Body of pancreas (tissue), 4 donors: ENCODE results near the gene RASA4B. TPM values are rescaled to one million over a fixed set of nuclear protein-coding genes. Genes with fewer than 3 reads are reported as not detected.

Source experiments
- ATAC-seq: fragments of 150-250 bp; one replicate; pipeline ENCODE4 v1.9.1; 2016
- DNase-seq, 4 donors: peaks; one replicate each; pipeline ENCODE4 v3.0.0-alpha.2; 2019
- H3K27ac ChIP-seq, 4 donors: fragments of 200-600 bp; sonication (generic); 1 replicate in 3 of 4; 2 replicates in 1 of 4; pipeline versions ENCODE4 v1.5.1 to v1.6.1; 2016 to 2019; ENCODE audit warnings: mild to moderate bottlenecking in 1 of 4, mixed read lengths in 1 of 4, moderate library complexity in 1 of 4
- H3K27me3 ChIP-seq, 2 donors: fragments of 200-600 bp; sonication (generic); one replicate each; pipeline ENCODE4 v1.6.0; 2016; ENCODE audit warnings: mild to moderate bottlenecking in 1 of 2
- H3K36me3 ChIP-seq, 2 donors: fragments of 200-600 bp; sonication (generic); replicated peaks in 1 of 2; 2 replicates each; pipeline ENCODE4 v1.5.1; 2016; ENCODE audit warnings: low read depth in 2 of 2; ENCODE audit not compliant: insufficient read depth in 1 of 2
- H3K4me1 ChIP-seq: fragments of 200-600 bp; sonication (generic); one replicate; pipeline ENCODE4 v1.6.0; 2016
- H3K4me3 ChIP-seq, 2 donors: fragments of 200-600 bp; sonication (generic); 1 replicate in 1 of 2; 2 replicates in 1 of 2; pipeline ENCODE4 v1.5.1; 2016 to 2019
- H3K9me3 ChIP-seq, 3 donors: fragments of 200-600 bp; sonication (generic); 1 replicate in 2 of 3; 2 replicates in 1 of 3; pipeline ENCODE4 v1.5.1; 2016
- CTCF ChIP-seq, 7 experiments: fragments of 450-650 bp in 4 of 7; fragments of 200-600 bp in 3 of 7; sonication (generic) in 3 of 7; IDR thresholded peaks; one replicate each; pipeline ENCODE4 v1.5.1; 2016 to 2019; ENCODE audit warnings: antibody characterized with exemption in 7 of 7
- POLR2A ChIP-seq, 3 donors: fragments of 450-650 bp; IDR thresholded peaks; one replicate each; pipeline ENCODE4 v1.6.1; 2016; ENCODE audit warnings: antibody characterized with exemption in 3 of 3, mild to moderate bottlenecking in 2 of 3
- WGBS, 2 donors: methylation state at CpG; one replicate each; pipeline ENCODE4 v1.1.5; 2017; 5-methylcytosine and 5-hydroxymethylcytosine counted together
- intact Hi-C: fragments of 100-400 bp; cut with DNase I; formaldehyde crosslinking; loops from one replicate; pipeline ENCODE4 v1.15.1; 2023
- total RNA-seq, 2 donors: library from RNA; depleted of rRNA; stranded (reverse); fragments of >200 nt; gene quantifications; one replicate each; pipeline ENCODE4 v1.1.0, GENCODE V29; 2016

Gene RASA4B
- total RNA-seq, 2 donors from 2014 or later: 5.3 to 12.5 TPM

DNA sequence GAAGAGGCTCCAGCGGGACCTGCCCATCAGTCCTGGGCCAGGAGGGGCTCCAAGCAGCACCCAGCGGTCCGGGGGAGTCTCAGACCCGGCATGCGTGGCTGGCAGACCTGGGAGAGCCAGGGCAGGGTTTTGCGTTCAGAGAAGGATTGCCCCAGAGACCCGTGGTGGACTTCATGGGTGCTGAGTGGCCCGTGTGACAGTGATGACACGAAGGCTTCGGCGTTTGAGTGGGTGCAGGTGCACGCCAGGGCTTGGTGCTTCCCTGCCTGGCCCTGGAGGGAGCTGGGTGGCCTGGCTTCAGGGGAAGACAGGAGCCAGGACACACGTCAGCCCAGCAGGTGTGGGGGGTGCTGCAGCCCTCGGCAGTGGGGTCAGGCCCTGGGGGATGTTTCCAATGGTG is 70.3 kb downstream of the RASA4B start:
- Histone ChIP-seq H3K4me1 (no peaks in the 10 kb centered on the region), H3K4me3 (no peak overlapping the region), H3K27me3 (no peaks in the 10 kb centered on the region), H3K36me3 (no peaks in the 10 kb centered on the region), H3K9me3 (no peaks in the 10 kb centered on the region), H3K27ac (no peak overlapping the region)
- TF ChIP-seq CTCF (IDR thresholded peaks at IDR 0.05) (no peak), POLR2A (IDR thresholded peaks at IDR 0.05) (no peak)
- ATAC-seq: no peak
- intact Hi-C loops: no loop called here
- DNase-seq: no peak
- 82 to 88% methylated on average over 11 to 14 of the region's 14 CpGs for WGBS, 2 donors

DNA sequence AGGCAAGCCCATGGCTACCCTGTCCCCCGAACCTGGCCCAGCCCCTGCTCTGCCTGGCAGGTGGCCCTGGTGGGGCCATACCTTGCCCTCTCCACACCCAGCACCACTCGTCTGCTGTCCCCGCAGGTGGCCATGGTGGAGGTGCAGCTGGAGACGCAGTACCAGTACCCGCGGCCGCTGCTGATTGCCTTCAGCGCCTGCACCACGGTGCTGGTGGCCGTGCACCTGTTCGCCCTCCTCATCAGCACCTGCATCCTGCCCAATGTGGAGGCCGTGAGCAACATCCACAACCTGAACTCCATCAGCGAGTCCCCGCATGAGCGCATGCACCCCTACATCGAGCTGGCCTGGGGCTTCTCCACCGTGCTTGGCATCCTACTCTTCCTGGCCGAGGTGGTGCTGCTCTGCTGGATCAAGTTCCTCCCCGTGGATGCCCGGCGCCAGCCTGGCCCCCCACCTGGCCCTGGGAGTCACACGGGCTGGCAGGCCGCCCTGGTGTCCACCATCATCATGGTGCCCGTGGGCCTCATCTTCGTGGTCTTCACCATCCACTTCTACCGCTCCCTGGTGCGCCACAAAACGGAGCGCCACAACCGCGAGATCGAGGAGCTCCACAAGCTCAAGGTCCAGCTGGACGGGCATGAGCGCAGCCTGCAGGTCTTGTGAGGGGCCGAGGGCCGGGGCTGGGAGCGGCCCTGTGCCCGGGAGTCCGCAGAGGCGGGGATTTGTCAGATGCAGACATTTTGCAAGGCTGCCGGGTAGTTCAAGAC is 71.0 kb downstream of the RASA4B start:
- Histone ChIP-seq H3K27me3 (no peaks in the 10 kb centered on the region), H3K9me3 (no peaks in the 10 kb centered on the region), H3K27ac (no peak overlapping the region), H3K4me1 (no peaks in the 10 kb centered on the region), H3K36me3 (no peaks in the 10 kb centered on the region), H3K4me3 (no peak overlapping the region)
- TF ChIP-seq CTCF (IDR thresholded peaks at IDR 0.05) (no peak), POLR2A (IDR thresholded peaks at IDR 0.05) (no peak)
- ATAC-seq (no peak), DNase-seq (no peak)
- 91% methylated on average over 25 to 39 of the region's 41 CpGs for WGBS, 2 donors
- intact Hi-C loops: no loop called here

DNA sequence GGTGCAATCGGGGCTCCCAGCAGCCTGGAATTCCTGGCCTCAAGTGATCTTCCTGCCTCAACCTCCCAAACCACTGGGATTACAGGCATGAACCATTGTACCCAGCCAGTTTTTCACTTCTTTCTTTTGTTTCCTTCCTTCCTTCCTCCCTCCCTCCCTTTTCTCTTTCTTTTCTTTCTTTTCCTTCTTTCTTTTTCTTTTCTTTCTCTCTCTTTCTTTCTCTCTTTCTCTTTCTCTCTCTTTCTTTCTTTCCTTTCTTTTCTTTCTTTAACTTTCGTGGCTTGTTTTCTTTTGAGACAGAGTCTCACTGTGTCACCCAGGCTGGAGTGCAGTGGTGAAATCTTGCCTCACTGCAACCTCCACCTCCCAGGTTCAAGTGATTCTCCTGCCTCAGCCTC is 71.9 kb downstream of the RASA4B start:
- Histone ChIP-seq H3K36me3 (no peaks in the 10 kb centered on the region), H3K9me3 (no peaks in the 10 kb centered on the region), H3K27me3 (no peaks in the 10 kb centered on the region), H3K27ac (no peak overlapping the region), H3K4me3 (no peak overlapping the region), H3K4me1 (no peaks in the 10 kb centered on the region)
- ATAC-seq (no peak), DNase-seq (no peak)
- 47 to 87% methylated on average over 2 of the region's 2 CpGs for WGBS, 2 donors
- intact Hi-C loops: no loop called here
- no peak for TF ChIP-seq POLR2A (IDR thresholded peaks at IDR 0.05)
- TF ChIP-seq CTCF (IDR thresholded peaks at IDR 0.05): no peak

DNA sequence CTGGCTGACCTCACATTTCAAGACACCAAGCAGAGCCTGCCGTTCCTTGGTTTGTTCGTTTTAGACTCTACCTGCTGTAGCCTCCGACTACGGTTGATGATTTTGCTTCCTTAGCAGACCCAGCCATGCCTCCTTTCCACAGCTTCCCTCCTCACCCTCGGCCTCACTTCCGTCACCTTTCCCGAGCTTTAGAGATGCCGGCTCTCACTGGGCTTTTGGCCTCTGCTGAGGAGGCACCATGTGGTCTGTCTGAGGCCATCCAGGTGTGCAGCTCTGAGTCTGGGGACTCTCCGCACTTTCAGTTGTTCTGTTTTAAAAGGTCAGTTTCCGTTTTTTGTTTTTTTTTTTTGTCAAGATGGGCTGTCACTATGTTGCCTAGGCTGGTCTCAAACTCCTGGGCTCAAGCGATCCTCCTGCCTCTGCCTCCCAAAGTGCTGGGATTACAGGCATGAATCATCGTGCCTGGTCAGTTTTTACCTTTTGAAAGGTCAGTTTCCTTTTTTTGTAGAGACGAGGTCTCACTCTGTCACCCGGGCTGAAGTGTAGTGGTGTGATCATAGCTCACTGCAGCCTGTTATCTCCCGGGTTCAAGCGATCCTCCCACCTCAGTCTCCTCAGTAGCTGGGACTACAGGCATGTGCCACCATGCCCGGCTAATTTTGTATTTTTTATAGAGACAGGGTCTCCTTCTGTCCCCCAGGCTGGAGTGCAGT is 72.5 kb downstream of the RASA4B start:
- TF ChIP-seq POLR2A (IDR thresholded peaks at IDR 0.05) (no peak), CTCF (IDR thresholded peaks at IDR 0.05) (no peak)
- no peak overlapping the region for H3K27ac ChIP-seq
- intact Hi-C loops: no loop called here
- H3K4me3 ChIP-seq: no peak overlapping the region
- no peaks in the 10 kb centered on the region for H3K27me3 ChIP-seq
- DNase-seq (no peak), ATAC-seq (no peak)
- no peaks in the 10 kb centered on the region for H3K9me3 ChIP-seq
- WGBS, 2 donors: 86% methylated on average over 17 of the region's 17 CpGs
- H3K36me3 ChIP-seq: no peaks in the 10 kb centered on the region
- H3K4me1 ChIP-seq: no peaks in the 10 kb centered on the region
